GM21390 (cell line): ENCODE data around the gene TADA2A.
"Not testable (repeated sequence)": the region's sequence is repeated elsewhere in the genome, so short reads cannot be mapped to it uniquely, and the experiment has no call there.

ENCODE experiments used
- ATAC-seq: cut with Tn5 transposase; IDR thresholded peaks from one replicate; pipeline ENCODE4 v1.9.1; 2021; ENCODE audit not compliant: unreplicated experiment

Gene TADA2A

GRCh38 chr17:37399265-37399803 is 7.4 kb upstream of the TADA2A start:
- no peak for ATAC-seq

DNA sequence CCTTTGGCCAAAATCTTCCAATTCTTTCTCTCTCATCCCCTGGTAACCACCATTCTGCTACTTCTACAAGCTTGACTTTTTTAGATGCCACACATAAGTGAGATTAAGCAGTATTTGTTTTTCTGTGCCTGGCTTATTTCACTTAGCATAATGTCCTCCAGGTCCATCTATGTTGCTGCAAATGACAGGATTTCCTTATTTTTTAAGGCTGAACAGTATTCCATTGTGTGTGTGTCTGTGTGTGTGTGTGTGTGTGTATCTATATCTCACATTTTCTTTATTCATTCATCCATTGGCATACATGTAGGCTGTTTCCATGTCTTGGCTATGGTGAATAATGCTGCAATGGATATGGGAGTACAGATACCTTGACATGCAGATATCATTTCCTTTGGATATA is 6.2 kb upstream of the TADA2A start:
- ATAC-seq: no peak

- not testable (repeated sequence) for ATAC-seq
Measured at GRCh38 chr17:37405522-37405921, 1.2 kb upstream of the TADA2A start.

DNA sequence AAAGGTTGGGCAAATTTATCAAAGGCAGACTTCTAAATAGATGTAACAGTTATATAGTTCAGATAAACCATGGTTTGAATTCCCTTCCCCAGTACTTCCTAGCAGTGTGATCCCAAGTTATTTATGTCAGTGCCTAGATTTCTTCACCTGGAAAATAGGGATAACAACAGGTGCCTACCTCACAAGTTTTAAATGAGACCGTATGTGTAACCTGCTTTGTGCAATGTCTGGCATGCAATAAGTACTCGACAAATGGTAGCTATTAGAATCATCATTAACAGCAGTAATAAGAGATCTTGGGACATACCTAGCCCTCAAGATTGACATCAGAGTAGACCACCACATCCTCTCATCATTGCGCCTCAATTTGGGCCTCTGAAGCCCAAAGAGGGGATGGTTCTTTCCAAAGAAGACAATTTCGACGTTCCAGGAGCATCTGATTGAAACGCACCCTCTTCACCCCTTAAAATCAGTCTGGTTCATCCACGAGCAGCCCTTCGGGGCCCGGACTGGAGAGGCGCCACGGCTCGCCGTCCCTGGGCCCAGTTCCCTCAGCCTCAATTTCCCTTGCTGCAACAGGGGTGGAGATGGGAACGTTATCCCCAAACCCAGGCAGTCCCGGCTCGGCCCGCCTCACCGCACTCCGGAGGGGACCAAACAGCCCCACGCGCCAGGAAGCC is 591 bp upstream of the TADA2A start:
- ATAC-seq: peak; percentile 31

GRCh38 chr17:37408145-37408479 is 1.4 kb downstream of the TADA2A start:
- ATAC-seq: not testable (repeated sequence)

DNA sequence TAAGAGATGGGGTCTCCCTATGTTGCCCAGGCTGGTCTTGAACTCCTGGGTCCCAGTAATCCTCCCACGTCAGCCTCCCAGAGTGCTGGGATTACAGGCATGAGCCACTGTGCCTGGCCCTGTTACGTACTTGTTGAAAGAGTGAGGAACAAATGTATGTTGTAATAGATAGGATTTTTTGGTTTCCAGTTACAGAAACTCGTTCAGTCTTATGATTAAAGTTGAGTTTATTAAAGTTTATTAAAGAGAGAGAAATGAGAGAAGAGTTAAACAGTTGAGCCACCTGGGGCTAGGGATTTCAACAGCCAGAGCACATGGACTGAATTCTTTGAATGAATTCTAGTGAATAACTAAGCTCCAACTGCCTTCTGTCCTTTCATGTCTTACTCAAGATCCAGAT is 3.7 kb downstream of the TADA2A start:
- ATAC-seq: no peak

DNA sequence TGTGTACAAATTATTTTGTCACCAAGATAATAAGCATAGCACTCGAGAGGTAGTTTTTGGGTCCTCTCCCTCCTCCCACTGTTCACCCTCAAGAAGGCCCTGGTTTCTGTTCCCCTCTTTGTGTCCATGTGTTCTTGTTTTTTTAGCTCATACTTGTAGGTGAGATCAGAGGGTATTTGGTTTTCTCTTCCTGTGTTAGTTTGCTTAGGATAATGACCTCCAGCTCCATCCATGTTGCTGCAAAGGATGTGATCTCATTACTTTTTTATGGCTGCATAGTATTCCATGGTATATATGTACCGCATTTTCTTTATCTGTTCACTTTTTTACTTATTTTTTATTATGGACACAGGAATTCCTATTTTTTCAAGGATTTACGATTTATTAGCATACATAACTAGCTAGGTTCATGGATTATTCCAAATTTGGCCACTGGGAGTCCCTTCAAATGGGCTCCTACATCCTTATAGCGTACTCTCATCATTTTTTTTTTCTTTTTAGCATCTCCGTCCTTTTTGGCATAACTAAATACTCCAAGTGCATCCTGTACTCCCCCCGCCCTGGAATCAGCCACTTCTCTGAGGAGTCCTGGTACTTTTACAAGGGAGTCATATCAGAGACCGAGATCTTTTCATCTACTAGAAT is 7.3 kb downstream of the TADA2A start:
- no peak for ATAC-seq

GRCh38 chr17:37417852-37418251 is 11.2 kb downstream of the TADA2A start:
- no peak for ATAC-seq

- ATAC-seq: no peak
Measured at GRCh38 chr17:37422971-37423625, 16.4 kb downstream of the TADA2A start.

DNA sequence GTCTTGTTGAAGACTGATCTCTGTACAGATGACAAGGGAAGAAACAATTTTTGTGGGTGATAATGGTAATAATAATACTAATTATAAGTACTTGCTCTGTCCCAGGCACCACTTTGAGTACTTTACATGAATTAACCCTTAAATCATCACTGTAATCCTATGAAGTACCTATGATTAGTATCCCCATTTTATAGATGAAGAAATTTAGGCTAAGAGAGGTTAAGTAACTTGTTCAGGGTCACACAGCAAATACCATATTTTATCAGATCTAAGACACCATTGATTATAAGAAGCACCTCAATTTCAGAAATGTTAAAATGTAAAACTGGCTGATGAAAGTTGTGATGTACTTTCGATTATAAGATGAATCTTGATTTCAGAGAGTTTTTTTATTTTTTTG is 18.6 kb downstream of the TADA2A start:
- no peak for ATAC-seq

- no peak for ATAC-seq
Measured at GRCh38 chr17:37429039-37429438, 22.4 kb downstream of the TADA2A start.

DNA sequence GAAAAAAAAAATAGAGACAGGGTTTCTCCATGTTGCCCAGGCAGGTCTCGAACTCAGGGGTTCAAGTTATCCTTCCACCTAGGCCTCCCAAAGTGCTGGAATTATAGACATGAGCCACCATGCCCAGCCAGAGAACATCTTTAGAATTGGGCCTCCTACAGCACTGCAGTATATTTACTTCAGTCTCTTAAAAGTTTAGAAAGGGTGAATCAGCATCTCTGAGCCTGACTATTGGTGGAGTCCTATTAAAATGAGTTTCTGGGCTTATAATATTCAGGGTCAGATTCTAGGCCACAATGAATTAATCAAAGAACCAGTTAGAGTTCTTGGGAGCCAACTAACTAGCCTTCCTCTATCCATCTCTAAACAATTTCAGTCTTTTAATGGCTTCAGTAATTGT is 22.8 kb downstream of the TADA2A start:
- ATAC-seq: no peak

GRCh38 chr17:37430051-37430627 is 23.5 kb downstream of the TADA2A start:
- ATAC-seq: no peak

DNA sequence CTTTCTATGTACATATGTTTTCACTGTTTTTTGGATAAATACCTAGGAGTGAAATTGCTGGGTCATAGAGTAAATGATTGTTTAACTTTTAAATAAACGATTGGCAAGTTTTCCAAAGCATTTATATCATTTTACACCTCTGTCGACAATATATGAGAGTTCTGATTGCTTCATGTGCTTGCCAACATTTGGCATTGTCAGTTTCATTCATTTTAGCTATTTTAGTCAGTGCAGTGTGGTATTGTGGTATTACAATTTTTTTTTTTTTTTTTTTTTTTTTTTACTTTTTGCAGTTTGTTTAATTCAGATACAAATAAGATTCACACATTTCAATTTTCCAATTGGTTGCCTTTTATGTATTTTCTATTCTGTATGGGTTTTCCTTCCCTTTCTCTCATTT is 26.0 kb downstream of the TADA2A start:
- ATAC-seq: no peak

- no peak for ATAC-seq
Measured at GRCh38 chr17:37438141-37438540, 31.5 kb downstream of the TADA2A start.

GRCh38 chr17:37440424-37440823 is 33.7 kb downstream of the TADA2A start:
- ATAC-seq: no peak

GRCh38 chr17:37441369-37442014 is 34.8 kb downstream of the TADA2A start:
- not testable (repeated sequence) for ATAC-seq

GRCh38 chr17:37446027-37446426 is 39.3 kb downstream of the TADA2A start:
- ATAC-seq: no peak

DNA sequence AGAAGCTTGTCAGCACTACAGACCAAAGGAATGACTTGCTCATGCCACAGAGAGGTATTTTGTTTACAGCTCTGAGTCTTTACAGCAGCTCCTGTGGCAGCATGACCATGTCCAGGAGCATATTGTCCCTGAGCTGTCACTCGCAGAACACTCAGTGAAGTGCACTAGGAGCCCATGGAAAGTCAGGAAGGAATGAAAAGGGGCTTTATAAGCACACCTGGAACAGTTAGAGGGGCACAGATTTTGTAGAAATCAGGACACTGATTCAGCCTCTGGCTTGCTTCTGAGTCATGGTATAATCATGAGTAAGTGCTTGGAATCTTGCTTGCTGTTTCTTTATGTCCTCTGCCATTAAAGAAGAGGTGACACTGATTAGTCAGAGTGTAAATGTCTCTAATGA is 41.0 kb downstream of the TADA2A start:
- no peak for ATAC-seq

DNA sequence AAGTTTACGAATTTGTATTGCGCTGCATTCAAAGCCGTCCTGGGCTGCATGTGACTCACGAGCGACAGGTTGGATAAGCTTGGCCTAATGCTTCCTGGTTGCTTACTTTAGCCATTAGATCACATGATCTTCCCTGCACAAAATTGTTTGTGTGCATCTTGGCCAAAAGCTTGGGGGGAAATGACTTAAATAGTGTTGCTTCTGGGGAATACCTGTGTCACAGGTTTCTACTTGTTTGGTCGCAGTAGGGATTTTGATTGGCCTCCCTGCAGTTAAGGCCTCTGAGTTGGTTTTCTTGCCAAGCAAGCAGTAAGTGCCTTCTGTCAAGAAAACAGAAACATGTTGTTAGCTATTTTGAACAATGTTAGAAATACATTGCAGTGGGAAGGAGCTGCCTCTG is 43.4 kb downstream of the TADA2A start:
- ATAC-seq: no peak

- ATAC-seq: not testable (repeated sequence)
Measured at GRCh38 chr17:37457801-37458200, 51.1 kb downstream of the TADA2A start.
